Measurements from ENCODE around the gene CACNG8.

- TF ChIP-seq, protein P1, sequence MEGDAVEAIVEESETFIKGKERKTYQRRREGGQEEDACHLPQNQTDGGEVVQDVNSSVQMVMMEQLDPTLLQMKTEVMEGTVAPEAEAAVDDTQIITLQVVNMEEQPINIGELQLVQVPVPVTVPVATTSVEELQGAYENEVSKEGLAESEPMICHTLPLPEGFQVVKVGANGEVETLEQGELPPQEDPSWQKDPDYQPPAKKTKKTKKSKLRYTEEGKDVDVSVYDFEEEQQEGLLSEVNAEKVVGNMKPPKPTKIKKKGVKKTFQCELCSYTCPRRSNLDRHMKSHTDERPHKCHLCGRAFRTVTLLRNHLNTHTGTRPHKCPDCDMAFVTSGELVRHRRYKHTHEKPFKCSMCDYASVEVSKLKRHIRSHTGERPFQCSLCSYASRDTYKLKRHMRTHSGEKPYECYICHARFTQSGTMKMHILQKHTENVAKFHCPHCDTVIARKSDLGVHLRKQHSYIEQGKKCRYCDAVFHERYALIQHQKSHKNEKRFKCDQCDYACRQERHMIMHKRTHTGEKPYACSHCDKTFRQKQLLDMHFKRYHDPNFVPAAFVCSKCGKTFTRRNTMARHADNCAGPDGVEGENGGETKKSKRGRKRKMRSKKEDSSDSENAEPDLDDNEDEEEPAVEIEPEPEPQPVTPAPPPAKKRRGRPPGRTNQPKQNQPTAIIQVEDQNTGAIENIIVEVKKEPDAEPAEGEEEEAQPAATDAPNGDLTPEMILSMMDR (IDR thresholded peaks at IDR 0.05 in 4 of 5, conservative IDR thresholded peaks at IDR 0.05 in 1 of 5): no peak
- TF ChIP-seq POLR2A (IDR thresholded peaks at IDR 0.05): no peak
These were observed 9.4 kb upstream of the CACNG8 start for GRCh38 chr19:53953383-53953782.

Measured in gastrocnemius medialis (tissue), 4 donors.